HFF-Myc (cell line): ENCODE results near the gene RNF41.

Experiments
- DNase-seq: peaks from one replicate; pipeline ENCODE4 v3.0.0-alpha.2; 2011; ENCODE audit warnings: low read depth; ENCODE audit errors: extremely low read depth
- H3K4me3 ChIP-seq: replicated peaks from 2 replicates; pipeline ENCODE4 v1.5.1; 2011; ENCODE audit warnings: low read depth, mild to moderate bottlenecking, control low read depth, low read length
- TF ChIP-seq, protein P1 (sequence below): IDR thresholded peaks from 2 replicates; pipeline ENCODE4 v1.5.1; 2012; ENCODE audit warnings: mild to moderate bottlenecking, low read depth, low read length, control low read depth; ENCODE audit errors: missing control alignments

The RNF41 gene

GRCh38 chr12:56261503-56262232 is 39.9 kb upstream of the RNF41 start:
- H3K4me3 ChIP-seq: no peak overlapping the region
- peak; percentile 66 for DNase-seq
- TF ChIP-seq, protein P1, sequence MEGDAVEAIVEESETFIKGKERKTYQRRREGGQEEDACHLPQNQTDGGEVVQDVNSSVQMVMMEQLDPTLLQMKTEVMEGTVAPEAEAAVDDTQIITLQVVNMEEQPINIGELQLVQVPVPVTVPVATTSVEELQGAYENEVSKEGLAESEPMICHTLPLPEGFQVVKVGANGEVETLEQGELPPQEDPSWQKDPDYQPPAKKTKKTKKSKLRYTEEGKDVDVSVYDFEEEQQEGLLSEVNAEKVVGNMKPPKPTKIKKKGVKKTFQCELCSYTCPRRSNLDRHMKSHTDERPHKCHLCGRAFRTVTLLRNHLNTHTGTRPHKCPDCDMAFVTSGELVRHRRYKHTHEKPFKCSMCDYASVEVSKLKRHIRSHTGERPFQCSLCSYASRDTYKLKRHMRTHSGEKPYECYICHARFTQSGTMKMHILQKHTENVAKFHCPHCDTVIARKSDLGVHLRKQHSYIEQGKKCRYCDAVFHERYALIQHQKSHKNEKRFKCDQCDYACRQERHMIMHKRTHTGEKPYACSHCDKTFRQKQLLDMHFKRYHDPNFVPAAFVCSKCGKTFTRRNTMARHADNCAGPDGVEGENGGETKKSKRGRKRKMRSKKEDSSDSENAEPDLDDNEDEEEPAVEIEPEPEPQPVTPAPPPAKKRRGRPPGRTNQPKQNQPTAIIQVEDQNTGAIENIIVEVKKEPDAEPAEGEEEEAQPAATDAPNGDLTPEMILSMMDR: no peak

- DNase-seq: no peak
- H3K4me3 ChIP-seq: no peak overlapping the region
- TF ChIP-seq, protein P1: no peak
Measured at GRCh38 chr12:56260921-56261320, 39.2 kb upstream of the RNF41 start.

DNA sequence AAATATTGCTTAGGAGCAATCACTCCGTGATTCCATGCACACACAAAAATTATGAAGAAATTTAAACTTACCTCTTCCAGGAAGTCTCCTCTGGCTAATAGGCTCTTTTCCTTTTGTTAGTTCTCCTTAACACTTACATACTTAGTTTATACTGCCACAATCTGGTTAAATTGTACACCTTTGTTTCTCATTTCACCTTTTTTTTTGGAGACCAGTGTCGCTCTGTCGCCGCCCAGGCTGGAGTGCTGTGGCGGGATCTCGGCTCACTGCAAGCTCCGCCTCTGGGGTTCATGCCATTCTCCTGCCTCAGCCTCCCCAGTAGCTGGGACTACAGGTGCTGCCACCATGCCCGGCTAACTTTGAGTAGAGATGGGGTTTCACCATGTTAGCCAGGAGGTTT is 38.7 kb upstream of the RNF41 start:
- H3K4me3 ChIP-seq: no peak overlapping the region
- no peak for DNase-seq
- TF ChIP-seq, protein P1: no peak

GRCh38 chr12:56258820-56259183 is 37.1 kb upstream of the RNF41 start:
- no peak for DNase-seq
- TF ChIP-seq, protein P1: no peak
- peak overlapping the region; percentile 62 for H3K4me3 ChIP-seq

DNA sequence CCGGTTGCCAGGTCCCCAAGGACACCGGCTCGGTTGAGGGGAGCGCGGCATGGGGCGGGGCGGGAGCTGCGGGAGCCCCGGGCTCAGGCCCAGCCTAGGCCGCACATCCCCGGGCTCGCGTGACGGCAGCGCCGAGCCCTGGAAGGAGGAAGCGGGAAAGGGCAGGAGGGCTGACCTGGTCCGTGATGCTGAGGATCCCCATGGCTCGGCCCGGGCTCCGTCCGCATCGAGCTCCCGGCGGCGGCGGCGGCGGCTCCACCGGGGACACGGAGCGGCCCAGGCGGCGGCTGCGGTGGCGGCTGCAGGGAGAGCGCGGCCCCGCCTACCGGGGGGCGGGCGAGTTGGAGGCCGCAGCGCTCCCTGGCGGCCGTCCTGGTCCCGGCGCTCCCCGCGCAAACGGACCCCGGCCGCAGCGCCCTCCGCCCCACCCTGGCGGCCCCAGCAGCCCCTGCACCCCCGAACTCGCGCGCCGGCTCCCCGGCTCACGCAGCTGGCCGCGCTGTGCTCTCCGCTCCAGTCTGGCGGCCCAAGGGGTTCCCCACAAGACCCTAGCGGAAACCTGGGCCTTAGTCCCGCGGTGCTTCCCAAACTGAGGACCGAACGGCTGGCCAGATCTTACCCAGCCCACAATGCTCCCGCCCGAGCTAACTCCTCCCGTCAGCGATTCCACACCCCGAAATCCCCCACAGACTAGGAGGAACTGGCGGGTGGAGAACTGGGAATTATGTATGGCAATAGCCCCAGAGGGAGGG is 36.5 kb upstream of the RNF41 start, which contains the start of gene ANKRD52:
Gene ANKRD52 (minus strand): TSS at position 317 of the 752 bp plus-strand sequence. CDS start 115 bp downstream, at position 202.
- TF ChIP-seq, protein P1: peak; percentile 12

DNA sequence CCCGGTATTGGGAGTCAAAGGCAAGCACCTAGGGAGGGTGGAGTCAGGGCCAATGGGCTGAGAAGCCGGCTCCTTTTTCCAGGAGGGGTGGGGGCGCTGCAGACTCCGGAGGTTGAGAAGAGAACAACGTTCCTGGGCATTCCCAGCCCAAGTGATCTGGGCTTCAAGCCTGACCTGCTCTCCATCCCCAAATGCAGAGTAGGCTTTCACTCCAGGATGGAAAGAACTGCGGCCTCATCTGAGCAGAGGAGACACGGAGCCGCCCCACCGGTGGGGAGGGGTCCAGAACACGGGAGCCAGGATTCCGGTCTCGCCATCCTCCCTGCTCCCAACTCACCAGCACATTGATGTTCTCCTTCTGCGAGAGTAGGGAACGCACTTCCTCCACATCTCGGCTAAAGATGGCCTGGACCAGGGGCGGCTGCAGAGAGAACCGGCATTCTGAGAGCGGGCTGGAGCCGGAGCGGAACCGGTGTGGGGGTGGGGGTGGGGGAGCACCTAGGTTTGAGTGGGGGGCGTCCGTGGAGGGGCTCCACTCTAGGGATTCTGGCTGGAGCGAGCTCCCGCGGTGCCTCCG is 35.9 kb upstream of the RNF41 start:
- TF ChIP-seq, protein P1: no peak
- DNase-seq: no peak
- H3K4me3 ChIP-seq: peak overlapping the region; percentile 62

More for the DNA sequence above, 36.5 kb upstream of the RNF41 start, which contains the start of gene ANKRD52:
- H3K4me3 ChIP-seq: peak within 1 kb of the TSS; percentile 62
- DNase-seq: peak; percentile 37
